Naive B cell (primary cell): Measurements from ENCODE around the gene NLRP5. TPM values are rescaled to one million over a fixed set of nuclear protein-coding genes. Genes with fewer than 3 reads are reported as not detected.

Experiments
- ATAC-seq, 2 donors: fragments of 150-1000 bp; cut with Tn5 transposase; 2 replicates each; pipeline ENCODE4 v1.10.0; 2021; ENCODE audit warnings: low read depth in 2 of 2, mild to moderate bottlenecking in 2 of 2, moderate library complexity in 2 of 2
- DNase-seq: peaks from one replicate; pipeline ENCODE4 v3.0.0; 2022
- H3K27ac Mint-ChIP-seq, 6 donors: one replicate each; pipeline ENCODE4 v1.8.0; 2020 to 2022; ENCODE audit warnings: mild to moderate bottlenecking in 6 of 6, mixed read lengths in 6 of 6, moderate library complexity in 5 of 6, inconsistent platforms in 2 of 6
- H3K27me3 Mint-ChIP-seq, 3 donors: one replicate each; pipeline ENCODE4 v1.8.0; 2021 to 2022; ENCODE audit warnings: mixed read lengths in 3 of 3, mild to moderate bottlenecking in 1 of 3
- H3K36me3 Mint-ChIP-seq, 2 donors: one replicate each; pipeline ENCODE4 v1.8.0; 2020 to 2022; ENCODE audit warnings: mixed read lengths in 2 of 2, inconsistent platforms in 1 of 2, mild to moderate bottlenecking in 1 of 2
- H3K4me1 Mint-ChIP-seq, 3 donors: one replicate each; pipeline ENCODE4 v1.8.0; 2020 to 2022; ENCODE audit warnings: mixed read lengths in 3 of 3, inconsistent platforms in 1 of 3, mild to moderate bottlenecking in 1 of 3, moderate library complexity in 1 of 3
- H3K4me3 Mint-ChIP-seq, 8 donors: one replicate each; pipeline ENCODE4 v1.8.0; 2020 to 2022; ENCODE audit warnings: mild to moderate bottlenecking in 8 of 8, mixed read lengths in 8 of 8, moderate library complexity in 8 of 8, inconsistent platforms in 2 of 8
- H3K9me3 Mint-ChIP-seq, 7 donors: one replicate each; pipeline ENCODE4 v1.8.0; 2020 to 2022; ENCODE audit warnings: mixed read lengths in 7 of 7, mild to moderate bottlenecking in 5 of 7, inconsistent platforms in 2 of 7, moderate library complexity in 1 of 7
- polyA plus RNA-seq, 6 donors: library from polyadenylated mRNA; unstranded; fragments of 300-500 nt; fragmentation: Illumina TruSeq; gene quantifications; one replicate each; pipeline ENCODE4 v1.2.3, GENCODE V29; 2021; ENCODE audit warnings: low read depth in 6 of 6

The NLRP5 gene
- polyA plus RNA-seq, 6 donors from 2014 or later: not detected

DNA sequence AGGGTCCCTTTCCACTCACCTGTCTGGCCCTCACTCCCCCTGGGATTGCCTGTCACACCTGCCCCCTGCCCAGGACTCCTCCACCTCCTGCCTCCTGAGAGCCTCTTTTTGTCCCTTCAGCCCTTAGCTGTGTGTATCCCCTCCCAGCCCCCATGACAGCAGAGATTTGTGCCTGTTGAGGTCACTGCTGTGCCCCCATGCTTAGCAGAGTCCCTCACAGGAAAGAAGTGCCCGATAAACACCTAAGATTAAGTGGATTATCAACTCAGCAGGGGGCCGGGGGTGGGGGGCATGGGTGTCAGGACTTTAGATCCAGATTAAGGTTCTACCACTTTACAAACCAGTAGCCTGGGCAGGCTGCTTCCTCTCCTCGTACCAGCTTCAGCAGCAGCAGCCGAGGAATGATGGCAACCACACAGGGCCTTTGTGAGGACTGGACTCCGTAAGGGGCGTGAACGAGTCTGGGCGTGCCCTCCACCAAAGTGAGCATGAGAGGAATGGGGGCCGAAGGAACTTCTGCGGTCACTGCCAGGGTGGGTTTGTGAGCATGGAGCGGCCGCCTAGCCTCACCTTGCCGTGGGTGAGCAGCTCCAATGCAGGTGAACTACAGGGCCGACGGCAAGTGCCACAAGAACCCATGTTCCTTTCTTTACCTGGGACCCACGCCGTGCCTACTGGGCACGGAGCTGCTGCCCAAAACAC is 98.4 kb downstream of the NLRP5 start:
- peaks cover 14 to 23% (median 15%) of the 10 kb centered on the region in 3 donors for H3K4me1 Mint-ChIP-seq
- H3K27me3 Mint-ChIP-seq: no peaks in the 10 kb centered on the region
- H3K36me3 Mint-ChIP-seq: no peaks in the 10 kb centered on the region
- H3K9me3 Mint-ChIP-seq: no peaks in the 10 kb centered on the region
- no peak for DNase-seq
- H3K4me3 Mint-ChIP-seq: no peak overlapping the region
- peak overlapping the region in 3 of 6 donors; percentile 14 to 89 (median 84) for H3K27ac Mint-ChIP-seq
- no peak for ATAC-seq

GRCh38 chr19:56085571-56086275 is 99.1 kb downstream of the NLRP5 start:
- no peaks in the 10 kb centered on the region for H3K36me3 Mint-ChIP-seq
- no peak overlapping the region for H3K4me3 Mint-ChIP-seq
- DNase-seq (no peak), ATAC-seq (no peak)
- H3K27me3 Mint-ChIP-seq: no peaks in the 10 kb centered on the region
- H3K9me3 Mint-ChIP-seq: no peaks in the 10 kb centered on the region
- peak overlapping the region in 3 of 6 donors; percentile 28 to 42 (median 28) for H3K27ac Mint-ChIP-seq
- H3K4me1 Mint-ChIP-seq: peaks cover 13 to 21% (median 16%) of the 10 kb centered on the region in 3 donors

DNA sequence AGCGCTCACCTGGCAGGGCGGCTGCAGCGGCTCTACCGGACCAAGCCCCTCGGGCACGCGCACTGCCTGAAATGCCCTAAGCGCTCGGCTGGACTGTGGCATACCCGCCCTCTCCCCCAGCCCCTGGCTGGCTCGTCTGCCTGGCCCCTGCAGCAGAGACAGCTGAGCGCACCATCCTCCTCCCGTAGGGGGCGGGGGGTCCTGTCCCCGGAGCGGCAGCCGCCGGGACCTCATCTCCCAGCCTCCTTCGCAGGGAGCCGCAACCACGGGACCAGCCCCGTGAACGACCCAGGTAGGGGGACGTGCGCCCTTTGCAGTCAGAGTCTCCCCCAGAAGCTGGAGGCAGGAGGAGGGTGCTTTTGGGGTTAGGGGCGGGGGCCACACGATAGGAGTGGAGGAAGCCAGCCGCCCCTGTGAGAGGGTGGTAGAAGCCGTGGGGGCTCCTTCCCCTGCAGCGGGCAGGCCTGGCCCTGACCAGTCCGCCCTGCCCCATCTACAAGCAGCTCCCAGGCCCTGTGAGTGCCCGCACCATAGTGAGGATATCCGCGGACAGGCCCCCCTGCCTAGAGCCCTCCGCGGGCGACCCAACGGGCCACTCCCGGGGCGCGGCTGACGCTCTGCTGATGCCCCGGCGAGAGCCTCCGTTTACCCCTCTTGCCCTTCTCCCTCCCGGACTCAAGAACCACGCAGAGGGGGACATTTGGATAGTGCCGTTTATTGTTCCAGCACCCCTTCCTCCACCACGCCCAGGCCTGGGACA is 100.3 kb downstream of the NLRP5 start:
- Mint-ChIP-seq H3K4me3 (no peak overlapping the region), H3K4me1 (peaks cover 9 to 16% (median 15%) of the 10 kb centered on the region in 3 donors)

GRCh38 chr19:56087647-56088496 is 101.3 kb downstream of the NLRP5 start:
- H3K27me3 Mint-ChIP-seq: no peaks in the 10 kb centered on the region
- DNase-seq (no peak), ATAC-seq (no peak)
- peaks cover 0 to 4% of the 10 kb centered on the region in 2 donors for H3K36me3 Mint-ChIP-seq
- H3K27ac Mint-ChIP-seq: no peak overlapping the region
- H3K4me3 Mint-ChIP-seq: no peak overlapping the region
- peaks cover 0 to 2% (median 0%) of the 10 kb centered on the region in 7 donors for H3K9me3 Mint-ChIP-seq
- H3K4me1 Mint-ChIP-seq: peaks cover 13 to 26% (median 20%) of the 10 kb centered on the region in 3 donors

More for the DNA sequence above, 100.3 kb downstream of the NLRP5 start:
- H3K27me3 Mint-ChIP-seq: no peaks in the 10 kb centered on the region
- H3K9me3 Mint-ChIP-seq: no peaks in the 10 kb centered on the region
- DNase-seq (no peak), ATAC-seq (no peak)
- no peaks in the 10 kb centered on the region for H3K36me3 Mint-ChIP-seq
- peak overlapping the region in 2 of 6 donors; percentile 11 to 28 for H3K27ac Mint-ChIP-seq

GRCh38 chr19:56088497-56089215 is 102.1 kb downstream of the NLRP5 start:
- Mint-ChIP-seq H3K27me3 (no peaks in the 10 kb centered on the region), H3K4me1 (peaks cover 16 to 28% (median 26%) of the 10 kb centered on the region in 3 donors), H3K27ac (no peak overlapping the region), H3K36me3 (peaks cover 0 to 12% of the 10 kb centered on the region in 2 donors), H3K4me3 (no peak overlapping the region), H3K9me3 (peaks cover 0 to 4% (median 0%) of the 10 kb centered on the region in 7 donors)
- ATAC-seq (no peak), DNase-seq (no peak)

- H3K36me3 Mint-ChIP-seq: peaks cover 0 to 14% of the 10 kb centered on the region in 2 donors
- no peak overlapping the region for H3K27ac Mint-ChIP-seq
- peaks cover 21 to 28% (median 26%) of the 10 kb centered on the region in 3 donors for H3K4me1 Mint-ChIP-seq
- DNase-seq (no peak), ATAC-seq (no peak)
- H3K4me3 Mint-ChIP-seq: no peak overlapping the region
- H3K27me3 Mint-ChIP-seq: no peaks in the 10 kb centered on the region
- peaks cover 0 to 4% (median 0%) of the 10 kb centered on the region in 7 donors for H3K9me3 Mint-ChIP-seq
Measured at GRCh38 chr19:56089344-56089743, 102.8 kb downstream of the NLRP5 start.

DNA sequence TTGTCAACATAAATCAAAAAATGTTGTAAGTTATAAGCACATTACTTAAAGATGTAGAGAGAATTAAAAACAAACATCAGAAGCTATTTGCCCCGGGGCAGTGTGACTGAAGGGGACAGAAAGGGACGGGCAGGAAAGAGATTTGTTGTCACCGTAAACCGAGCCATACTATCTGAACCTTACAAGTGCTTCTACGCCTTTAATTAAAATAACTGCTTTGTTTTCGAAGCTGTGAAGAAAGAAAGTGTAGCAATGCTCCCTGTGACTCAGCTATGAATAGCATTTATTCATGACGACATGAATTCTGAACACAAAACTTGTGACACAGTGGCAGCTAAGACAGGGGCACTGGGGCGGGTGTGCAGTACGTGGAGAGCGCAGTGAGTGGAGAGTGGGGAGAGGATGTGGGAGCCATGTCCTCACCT is 104.5 kb downstream of the NLRP5 start:
- Mint-ChIP-seq H3K4me3 (no peak overlapping the region), H3K27me3 (no peaks in the 10 kb centered on the region), H3K4me1 (peaks cover 21 to 26% (median 25%) of the 10 kb centered on the region in 3 donors), H3K27ac (peak overlapping the region in 3 of 6 donors; percentile 7 to 18 (median 9)), H3K36me3 (peaks cover 0 to 14% of the 10 kb centered on the region in 2 donors), H3K9me3 (peaks cover 0 to 4% (median 0%) of the 10 kb centered on the region in 7 donors)
- ATAC-seq (no peak), DNase-seq (no peak)

DNA sequence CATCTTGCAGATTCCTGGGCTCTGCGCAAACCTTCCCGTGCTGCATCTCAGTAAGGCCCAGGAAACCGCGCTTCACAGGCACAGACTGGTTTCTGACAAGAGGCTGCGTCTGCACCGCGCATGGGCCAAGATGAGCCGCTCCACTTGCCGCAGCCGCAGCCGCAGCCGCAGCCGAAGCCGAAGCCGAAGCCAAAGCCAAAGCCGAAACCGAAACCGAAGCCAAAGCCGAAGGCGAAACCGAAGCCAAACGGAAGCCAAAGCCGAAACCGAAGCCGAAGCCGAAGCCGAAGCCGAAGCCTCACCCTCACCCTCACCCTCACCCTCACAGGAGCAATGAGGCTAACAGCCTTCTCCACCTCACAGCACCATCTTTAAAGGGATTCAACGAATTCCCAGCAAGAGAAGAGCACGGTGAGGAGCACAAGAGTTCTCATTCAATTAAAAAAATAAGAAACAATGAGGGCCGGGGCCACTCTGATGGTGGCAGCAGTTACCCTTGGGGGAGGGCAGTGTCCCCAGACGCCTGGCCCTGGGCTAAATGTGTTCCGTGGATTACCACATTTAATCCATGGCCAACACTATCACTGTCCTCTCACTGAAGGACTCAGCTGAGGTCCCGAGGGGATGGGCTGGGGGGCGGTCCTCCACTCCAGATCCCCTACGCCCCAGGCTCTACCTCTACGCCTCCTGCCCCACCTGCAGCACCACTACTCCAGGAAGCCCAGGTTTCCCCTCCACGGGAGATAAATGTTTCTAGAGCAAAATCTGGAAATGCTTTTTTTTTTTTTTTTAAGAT is 105.4 kb downstream of the NLRP5 start:
- DNase-seq (no peak), ATAC-seq (no peak)
- Mint-ChIP-seq H3K4me1 (peaks cover 21 to 26% (median 23%) of the 10 kb centered on the region in 3 donors), H3K4me3 (no peak overlapping the region), H3K9me3 (peaks cover 0 to 4% (median 0%) of the 10 kb centered on the region in 7 donors), H3K36me3 (peaks cover 0 to 14% of the 10 kb centered on the region in 2 donors), H3K27me3 (no peaks in the 10 kb centered on the region), H3K27ac (peak overlapping the region in 1 of 6 donors; percentile 58)

DNA sequence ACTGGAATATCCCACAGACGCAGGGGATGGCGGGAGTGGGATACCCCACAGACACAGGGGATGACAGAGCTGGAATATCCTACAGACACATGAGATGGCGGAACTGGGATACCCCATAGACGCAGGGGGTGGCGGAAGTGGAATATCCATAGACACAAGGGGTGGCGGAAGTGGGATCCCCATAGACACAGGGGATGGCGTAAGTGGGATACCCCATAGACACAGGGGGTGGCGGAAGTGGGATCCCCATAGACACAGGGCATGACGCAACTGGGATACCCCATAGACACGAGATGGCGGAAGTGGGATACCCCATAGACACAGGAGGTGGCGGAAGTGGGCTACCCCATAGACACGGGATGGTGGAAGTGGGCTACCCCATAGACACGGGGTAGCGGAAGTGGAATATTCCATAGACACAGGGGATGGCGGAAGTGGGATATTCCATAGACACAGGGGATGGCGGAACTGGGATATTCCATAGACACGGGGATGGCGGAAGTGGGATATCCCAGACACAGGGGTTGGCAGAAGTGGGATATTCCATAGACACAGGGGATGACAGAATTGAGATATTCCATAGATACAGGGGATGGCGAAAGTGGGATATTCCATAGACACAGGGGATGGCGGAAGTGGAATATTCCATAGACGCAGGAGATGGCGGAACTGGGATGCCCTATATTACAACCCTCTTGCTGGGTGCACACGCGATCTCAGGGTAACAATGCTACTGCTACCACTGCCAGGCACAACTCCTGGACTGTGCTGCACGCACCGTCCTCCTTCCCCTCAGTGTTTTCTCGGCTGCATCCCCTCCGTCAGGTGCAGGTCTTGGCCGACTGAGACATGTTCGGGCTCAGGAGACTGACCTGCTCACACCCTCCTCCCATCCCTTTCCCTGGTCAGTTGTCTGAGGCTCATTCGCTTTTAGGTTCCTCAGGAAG is 106.4 kb downstream of the NLRP5 start:
- H3K4me1 Mint-ChIP-seq: peaks cover 21 to 26% (median 23%) of the 10 kb centered on the region in 3 donors
- DNase-seq (no peak), ATAC-seq (no peak)
- peak overlapping the region in 3 of 6 donors; percentile 9 to 78 (median 57) for H3K27ac Mint-ChIP-seq
- H3K36me3 Mint-ChIP-seq: peaks cover 0 to 14% of the 10 kb centered on the region in 2 donors
- H3K27me3 Mint-ChIP-seq: no peaks in the 10 kb centered on the region
- H3K4me3 Mint-ChIP-seq: no peak overlapping the region
- peaks cover 0 to 4% (median 0%) of the 10 kb centered on the region in 7 donors for H3K9me3 Mint-ChIP-seq

- peaks cover 0 to 4% (median 0%) of the 10 kb centered on the region in 7 donors for H3K9me3 Mint-ChIP-seq
- ATAC-seq (no peak), DNase-seq (no peak)
- peaks cover 21 to 23% (median 22%) of the 10 kb centered on the region in 3 donors for H3K4me1 Mint-ChIP-seq
- no peak overlapping the region for H3K4me3 Mint-ChIP-seq
- H3K36me3 Mint-ChIP-seq: peaks cover 0 to 14% of the 10 kb centered on the region in 2 donors
- H3K27ac Mint-ChIP-seq: peak overlapping the region in 1 of 6 donors; percentile 41
- no peaks in the 10 kb centered on the region for H3K27me3 Mint-ChIP-seq
Measured at GRCh38 chr19:56094449-56094848, 107.9 kb downstream of the NLRP5 start.

- Mint-ChIP-seq H3K4me1 (peaks cover 11 to 17% (median 16%) of the 10 kb centered on the region in 3 donors), H3K27me3 (no peaks in the 10 kb centered on the region), H3K36me3 (peaks cover 0 to 18% of the 10 kb centered on the region in 2 donors), H3K9me3 (peaks cover 0 to 4% (median 0%) of the 10 kb centered on the region in 7 donors), H3K27ac (no peak overlapping the region), H3K4me3 (no peak overlapping the region)
- no peak for DNase-seq
- no peak for ATAC-seq
Measured at GRCh38 chr19:56096665-56097064, 110.1 kb downstream of the NLRP5 start.
